H9 (cell line): ENCODE measurements around the gene DHODH. TPM values are rescaled to one million over a fixed set of nuclear protein-coding genes. Genes with fewer than 3 reads are reported as not detected.

ENCODE experiments used
- DNase-seq: peaks from one replicate; pipeline ENCODE4 v3.0.0-alpha.2; 2017
- H2AFZ ChIP-seq: one replicate; pipeline ENCODE4 v1.6.1; 2013; ENCODE audit warnings: mild to moderate bottlenecking, low read length, control low read depth, moderate library complexity
- H2AK5ac ChIP-seq: 2 replicates; pipeline ENCODE4 v1.6.1; 2013; ENCODE audit warnings: low read length, control low read depth, mixed read lengths; ENCODE audit not compliant: insufficient read length
- H2BK120ac ChIP-seq: one replicate; pipeline ENCODE4 v1.6.1; 2013; ENCODE audit warnings: low read depth, mild to moderate bottlenecking, low read length, control low read depth, inconsistent platforms; ENCODE audit not compliant: poor library complexity, severe bottlenecking
- H2BK12ac ChIP-seq: 2 replicates; pipeline ENCODE4 v1.6.1; 2013; ENCODE audit warnings: low read length, control low read depth, mixed read lengths, low read depth; ENCODE audit not compliant: insufficient read length
- H2BK15ac ChIP-seq: 2 replicates; pipeline ENCODE4 v1.6.1; 2013; ENCODE audit warnings: low read depth, low read length, control low read depth
- H2BK20ac ChIP-seq: one replicate; pipeline ENCODE4 v1.6.1; 2013; ENCODE audit warnings: low read depth, mild to moderate bottlenecking, low read length, control low read depth, inconsistent platforms; ENCODE audit not compliant: poor library complexity, severe bottlenecking
- H2BK5ac ChIP-seq: 2 replicates; pipeline ENCODE4 v1.6.1; 2013; ENCODE audit warnings: low read length, control low read depth, mixed read lengths; ENCODE audit not compliant: insufficient read length
- H3K14ac ChIP-seq: 2 replicates; pipeline ENCODE4 v1.6.1; 2013; ENCODE audit warnings: low read length, control low read depth; ENCODE audit not compliant: insufficient read depth
- H3K18ac ChIP-seq: 2 replicates; pipeline ENCODE4 v1.6.1; 2013; ENCODE audit warnings: low read depth, mild to moderate bottlenecking, mixed read lengths, low read length, control low read depth; ENCODE audit not compliant: insufficient read length
- H3K23ac ChIP-seq: 2 replicates; pipeline ENCODE4 v1.6.1; 2013; ENCODE audit warnings: low read length, control low read depth, mixed read lengths, low read depth; ENCODE audit not compliant: insufficient read length
- H3K23me2 ChIP-seq: 2 replicates; pipeline ENCODE4 v1.6.1; 2013; ENCODE audit warnings: low read depth, mild to moderate bottlenecking, mixed read lengths, low read length, control low read depth; ENCODE audit not compliant: insufficient read length, poor library complexity, severe bottlenecking
- H3K27ac ChIP-seq: 2 replicates; pipeline ENCODE4 v1.5.1; 2013; ENCODE audit warnings: low read length, control low read depth, mixed read lengths, low read depth; ENCODE audit not compliant: insufficient read length
- H3K27me3 ChIP-seq: 2 replicates; pipeline ENCODE4 v1.6.1; 2013; ENCODE audit warnings: low read length, control low read depth, inconsistent platforms; ENCODE audit not compliant: insufficient read depth
- H3K4ac ChIP-seq: 2 replicates; pipeline ENCODE4 v1.6.1; 2013; ENCODE audit warnings: low read depth, mild to moderate bottlenecking, control low read depth, inconsistent platforms, low read length, moderate library complexity
- H3K4me1 ChIP-seq: 2 replicates; pipeline ENCODE4 v1.6.1; 2013; ENCODE audit warnings: low read length, control low read depth, inconsistent platforms; ENCODE audit not compliant: insufficient read depth
- H3K4me2 ChIP-seq: 2 replicates; pipeline ENCODE4 v1.6.1; 2013; ENCODE audit warnings: low read length, control low read depth, mixed read lengths; ENCODE audit not compliant: insufficient read length, insufficient read depth
- H3K56ac ChIP-seq: 2 replicates; pipeline ENCODE4 v1.6.1; 2013; ENCODE audit warnings: low read depth, mild to moderate bottlenecking, mixed read lengths, low read length, control low read depth; ENCODE audit not compliant: insufficient read length
- H3K79me1 ChIP-seq: 2 replicates; pipeline ENCODE4 v1.6.1; 2013; ENCODE audit warnings: low read depth, mild to moderate bottlenecking, moderate library complexity, low read length, control low read depth, inconsistent platforms; ENCODE audit not compliant: insufficient read depth, poor library complexity, severe bottlenecking
- H3K79me2 ChIP-seq: 2 replicates; pipeline ENCODE4 v1.6.1; 2013; ENCODE audit warnings: low read length, control low read depth, inconsistent platforms; ENCODE audit not compliant: insufficient read depth
- H3K9ac ChIP-seq: 2 replicates; pipeline ENCODE4 v1.6.1; 2013; ENCODE audit warnings: low read length, control low read depth, mixed read lengths; ENCODE audit not compliant: insufficient read length; ENCODE audit errors: extremely low read depth
- H3K9me3 ChIP-seq: one replicate; pipeline ENCODE4 v1.6.1; 2013; ENCODE audit warnings: low read depth, low read length, inconsistent platforms; ENCODE audit not compliant: control insufficient read depth
- H3T11ph ChIP-seq: one replicate; pipeline ENCODE4 v1.6.1; 2013; ENCODE audit warnings: mild to moderate bottlenecking, low read length, control low read depth, inconsistent platforms
- H4K20me1 ChIP-seq: one replicate; pipeline ENCODE4 v1.6.1; 2013; ENCODE audit not compliant: control insufficient read depth, insufficient read length, insufficient read depth
- H4K5ac ChIP-seq: 2 replicates; pipeline ENCODE4 v1.6.1; 2013; ENCODE audit warnings: low read depth, mild to moderate bottlenecking, mixed read lengths, low read length, control low read depth; ENCODE audit not compliant: insufficient read length
- H4K8ac ChIP-seq: replicated peaks from 2 replicates; pipeline ENCODE4 v1.6.1; 2013; ENCODE audit warnings: low read length, control low read depth, mixed read lengths, low read depth; ENCODE audit not compliant: insufficient read length
- H4K91ac ChIP-seq: 2 replicates; pipeline ENCODE4 v1.6.1; 2013; ENCODE audit warnings: low read depth, mild to moderate bottlenecking, moderate library complexity, mixed read lengths, low read length, control low read depth; ENCODE audit not compliant: insufficient read length
- H3K27ac Mint-ChIP-seq, 3 experiments: 2 replicates in 2 of 3; 3 replicates in 1 of 3; pipeline ENCODE4 v1.8.0; 2020 to 2021; ENCODE audit warnings: mixed read lengths in 3 of 3, mild to moderate bottlenecking in 1 of 3, moderate library complexity in 1 of 3
- H3K27me3 Mint-ChIP-seq: 2 replicates; pipeline ENCODE4 v1.8.0; 2021; ENCODE audit warnings: low read depth, mild to moderate bottlenecking, moderate library complexity, mixed read lengths
- H3K36me3 Mint-ChIP-seq, 3 experiments: 2 replicates in 2 of 3; 3 replicates in 1 of 3; pipeline ENCODE4 v1.8.0; 2020 to 2021; ENCODE audit warnings: low read depth in 3 of 3, mixed read lengths in 3 of 3; ENCODE audit not compliant: insufficient read depth in 1 of 3
- H3K4me1 Mint-ChIP-seq, 2 experiments: 2 replicates each; pipeline ENCODE4 v1.8.0; 2020; ENCODE audit warnings: mixed read lengths in 2 of 2
- H3K4me3 Mint-ChIP-seq, 2 experiments: 2 replicates in 1 of 2; 3 replicates in 1 of 2; pipeline ENCODE4 v1.8.0; 2020 to 2021; ENCODE audit warnings: mild to moderate bottlenecking in 2 of 2, mixed read lengths in 2 of 2, moderate library complexity in 1 of 2
- H3K9me3 Mint-ChIP-seq, 2 experiments: 2 replicates in 1 of 2; 3 replicates in 1 of 2; pipeline ENCODE4 v1.8.0; 2020; ENCODE audit warnings: mild to moderate bottlenecking in 2 of 2, mixed read lengths in 2 of 2, moderate library complexity in 1 of 2
- CTCF ChIP-seq: fragments of 200-600 bp; sonication (generic); conservative IDR thresholded peaks from 3 replicates; pipeline ENCODE4 v1.8.0; 2021; ENCODE audit warnings: antibody characterized with exemption, mild to moderate bottlenecking
- WGBS: extraction: QIAGEN DNeasy Blood & Tissue Kit; methylation state at CpG from one replicate; pipeline ENCODE4 v1.1.7; 2013; ENCODE audit warnings: missing lambda C conversion rate, low lambda C conversion rate, mixed read lengths; ENCODE audit not compliant: insufficient read length; ENCODE audit errors: extremely low coverage; 5-methylcytosine and 5-hydroxymethylcytosine counted together
- total RNA-seq: library from RNA; stranded (reverse); gene quantifications from 2 replicates; pipeline ENCODE4 v1.2.1, GENCODE V29; 2021

The DHODH gene
- total RNA-seq, 1 experiment from 2014 or later: 16.4 TPM

GRCh38 chr16:72014675-72015074, 6.1 kb downstream of the DHODH start:
- Histone ChIP-seq H2BK120ac (no peak overlapping the region), H3K4me1 (no peaks in the 10 kb centered on the region), H3K23ac (no peak overlapping the region), H2AK5ac (no peak overlapping the region), H2BK20ac (no peak overlapping the region), H3T11ph (no peak overlapping the region), H3K79me2 (no peaks in the 10 kb centered on the region), H3K56ac (no peak overlapping the region), H2BK12ac (no peak overlapping the region), H3K9ac (no peak overlapping the region), H3K18ac (no peak overlapping the region), H3K14ac (no peak overlapping the region), H4K20me1 (no peaks in the 10 kb centered on the region), H3K23me2 (no peaks in the 10 kb centered on the region), H3K27ac (no peak overlapping the region), H3K9me3 (no peaks in the 10 kb centered on the region), H3K4me2 (no peak overlapping the region), H4K5ac (no peak overlapping the region), H2BK15ac (no peak overlapping the region), H2BK5ac (no peak overlapping the region), H3K4ac (no peak overlapping the region), H4K91ac (no peak overlapping the region), H3K79me1 (no peaks in the 10 kb centered on the region), H2AFZ (no peak overlapping the region), H3K27me3 (no peaks in the 10 kb centered on the region), H4K8ac (no peak overlapping the region)
- no peaks in the 10 kb centered on the region for H3K27me3 Mint-ChIP-seq
- WGBS: no CpG with 5 or more reads among the region's 8 CpGs
- no peak overlapping the region for H3K4me3 Mint-ChIP-seq
- H3K36me3 Mint-ChIP-seq: peaks cover 15 to 50% (median 46%) of the 10 kb centered on the region in 3 experiments; a peak in 6 of 7 replicates
- no peak overlapping the region; a peak in 1 of 7 replicates for H3K27ac Mint-ChIP-seq
- no peaks in the 10 kb centered on the region; a peak in 1 of 5 replicates for H3K9me3 Mint-ChIP-seq
- no peak for TF ChIP-seq CTCF
- H3K4me1 Mint-ChIP-seq: peaks cover 6 to 8% of the 10 kb centered on the region in 2 experiments; a peak in 3 of 4 replicates
- DNase-seq: no peak
